GM19455 (cell line): ENCODE measurements around the gene MAD1L1.
"Not testable (repeated sequence)": the region's sequence is repeated elsewhere in the genome, so short reads cannot be mapped to it uniquely, and the experiment has no call there.

Source experiments
- ATAC-seq: cut with Tn5 transposase; IDR thresholded peaks from one replicate; pipeline ENCODE4 v1.9.1; 2021; ENCODE audit not compliant: unreplicated experiment

Gene MAD1L1

GRCh38 chr7:1831933-1832535 is 400.7 kb downstream of the MAD1L1 start:
- not testable (repeated sequence) for ATAC-seq

DNA sequence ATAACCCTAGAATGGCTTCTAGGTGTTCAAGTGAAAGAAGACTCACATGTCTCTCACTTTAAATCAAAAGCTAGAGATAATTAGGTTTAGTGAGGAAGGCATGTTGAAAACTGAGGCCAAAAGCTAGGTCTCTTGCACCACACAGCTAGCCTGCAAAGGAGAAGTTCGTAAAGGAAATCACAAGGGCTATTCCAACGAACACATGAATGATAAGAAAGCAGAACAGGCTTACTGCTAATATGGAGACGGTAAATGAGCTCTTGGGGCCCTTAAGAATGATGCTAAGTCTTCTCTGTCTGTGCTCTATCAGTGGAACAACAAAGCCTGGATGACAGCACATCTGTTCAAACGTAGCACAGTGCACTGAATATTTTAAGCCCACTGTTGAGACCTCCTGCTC is 401.3 kb downstream of the MAD1L1 start:
- ATAC-seq = not testable (repeated sequence)

DNA sequence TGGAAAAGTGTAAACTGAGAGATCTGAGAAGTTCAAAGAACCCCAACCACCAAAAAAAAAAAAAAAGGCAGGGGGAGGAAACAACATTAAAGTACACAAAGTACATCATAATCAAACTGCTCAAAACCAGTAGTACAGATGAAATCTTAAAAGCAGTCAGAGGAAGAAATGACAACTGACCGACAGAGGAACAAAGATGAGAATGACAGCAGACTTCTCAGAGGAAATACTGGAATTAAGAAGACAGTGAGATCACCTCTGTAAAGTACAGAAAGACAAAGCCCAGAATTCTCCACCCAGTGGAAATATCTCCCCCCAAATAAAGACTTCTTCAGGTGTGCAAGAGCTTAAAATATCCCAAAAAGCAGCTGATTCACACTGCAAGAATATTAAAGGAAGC is 403.1 kb downstream of the MAD1L1 start:
- not testable (repeated sequence) for ATAC-seq

GRCh38 chr7:1829111-1829510 is 403.6 kb downstream of the MAD1L1 start:
- ATAC-seq = no peak

- ATAC-seq = not testable (repeated sequence)
Measured at GRCh38 chr7:1828170-1828569, 404.6 kb downstream of the MAD1L1 start.

DNA sequence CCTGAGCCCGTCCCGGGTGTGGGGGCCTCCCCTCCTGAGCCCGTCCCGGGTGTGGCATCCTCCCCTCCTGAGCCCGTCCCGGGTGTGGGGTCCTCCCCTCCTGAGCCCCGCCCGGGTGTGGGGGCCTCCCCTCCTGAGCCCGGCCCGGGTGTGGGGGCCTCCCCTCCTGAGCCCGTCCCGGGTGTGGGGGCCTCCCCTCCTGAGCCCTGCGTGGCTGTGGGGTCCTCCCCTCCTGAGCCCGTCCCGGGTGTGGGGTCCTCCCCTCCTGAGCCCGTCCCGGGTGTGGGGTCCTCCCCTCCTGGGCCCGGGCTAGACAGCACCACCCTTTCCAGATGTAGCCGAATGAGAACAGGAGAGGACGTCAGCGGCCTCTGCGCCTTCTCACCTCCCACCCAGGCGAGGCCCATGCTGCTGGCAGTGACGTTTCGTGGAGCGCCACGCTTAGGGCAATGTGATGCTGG is 405.2 kb downstream of the MAD1L1 start:
- not testable (repeated sequence) for ATAC-seq

- not testable (repeated sequence) for ATAC-seq
Measured at GRCh38 chr7:1826931-1827330, 405.8 kb downstream of the MAD1L1 start.

GRCh38 chr7:1825897-1826741 is 406.6 kb downstream of the MAD1L1 start:
- no peak for ATAC-seq

GRCh38 chr7:1825647-1825896 is 407.2 kb downstream of the MAD1L1 start:
- not testable (repeated sequence) for ATAC-seq

- ATAC-seq = not testable (repeated sequence)
Measured at GRCh38 chr7:1824882-1825646, 407.7 kb downstream of the MAD1L1 start.

- ATAC-seq = not testable (repeated sequence)
Measured at GRCh38 chr7:1824151-1824881, 408.4 kb downstream of the MAD1L1 start.

DNA sequence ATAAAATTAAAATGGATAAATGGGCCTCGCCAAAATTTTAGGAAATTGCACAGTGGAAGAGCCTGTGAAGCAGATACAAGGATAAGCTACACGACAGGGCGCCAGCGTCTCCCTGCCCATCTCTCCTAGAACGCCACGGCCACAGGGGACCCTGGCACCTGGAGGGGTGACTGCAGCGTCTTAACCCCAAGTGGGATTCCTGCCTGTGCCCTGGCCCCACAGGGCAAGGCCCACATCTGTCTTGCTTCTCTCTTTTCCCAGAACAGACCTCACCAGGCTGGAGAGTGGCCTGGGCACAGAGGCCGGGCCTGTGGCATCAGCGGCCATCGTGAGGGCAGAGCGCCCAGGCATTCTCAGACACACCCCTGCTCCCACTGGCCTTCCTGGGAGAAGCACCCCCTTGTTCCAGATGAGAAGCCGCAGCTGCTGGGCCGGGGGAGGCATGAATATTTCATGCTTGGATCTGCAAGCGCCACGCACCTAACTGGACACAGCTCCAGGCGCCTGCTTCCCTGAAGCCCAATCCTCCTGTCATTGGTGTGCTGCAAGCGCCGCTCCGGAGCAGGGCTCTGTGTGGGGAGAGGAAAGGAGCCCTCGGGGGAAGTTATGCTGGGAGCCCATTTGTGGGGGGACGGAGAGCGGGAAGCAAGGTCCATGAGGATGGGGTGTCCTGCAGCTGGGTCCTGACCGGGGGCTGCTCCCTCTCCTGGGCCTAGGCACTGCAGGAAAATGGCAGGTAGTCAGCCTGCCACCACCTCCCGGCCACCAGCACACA is 409.2 kb downstream of the MAD1L1 start:
- no peak for ATAC-seq

GRCh38 chr7:1819259-1819841 is 413.4 kb downstream of the MAD1L1 start:
- ATAC-seq = no peak

DNA sequence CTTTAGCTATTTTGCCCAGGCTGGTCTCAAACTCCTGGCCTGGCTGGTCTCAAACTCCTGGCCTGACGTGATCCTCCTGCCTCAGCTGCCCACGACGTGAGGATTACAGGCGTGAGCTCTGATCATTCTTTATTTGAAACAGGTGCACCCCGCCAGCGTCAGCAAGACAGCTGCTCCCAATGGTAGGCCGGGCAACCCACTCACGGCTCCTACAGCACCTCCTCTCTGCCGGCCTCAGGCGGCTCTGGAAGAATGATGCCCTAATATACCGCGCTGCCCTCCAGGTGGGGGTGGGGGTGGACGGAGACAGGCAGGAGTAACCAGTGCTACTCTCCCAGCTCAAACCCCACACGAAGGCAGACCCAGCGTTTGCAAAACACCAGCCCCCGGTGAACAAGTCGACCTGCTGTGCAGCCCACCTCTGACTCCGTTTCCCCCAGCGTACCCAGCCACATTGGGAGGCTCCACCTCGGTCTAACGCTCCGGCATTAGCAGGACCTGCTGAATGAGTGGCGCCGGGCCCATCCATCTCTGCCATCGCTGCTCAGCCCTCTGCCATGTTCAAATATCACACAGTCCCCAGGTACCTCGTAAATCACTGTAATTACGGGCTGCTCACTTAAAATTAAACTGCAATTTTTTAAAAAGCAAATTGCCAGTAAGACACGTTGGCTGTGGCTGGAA is 414.0 kb downstream of the MAD1L1 start:
- no peak for ATAC-seq

- no peak for ATAC-seq
Measured at GRCh38 chr7:1817061-1817712, 415.6 kb downstream of the MAD1L1 start.

DNA sequence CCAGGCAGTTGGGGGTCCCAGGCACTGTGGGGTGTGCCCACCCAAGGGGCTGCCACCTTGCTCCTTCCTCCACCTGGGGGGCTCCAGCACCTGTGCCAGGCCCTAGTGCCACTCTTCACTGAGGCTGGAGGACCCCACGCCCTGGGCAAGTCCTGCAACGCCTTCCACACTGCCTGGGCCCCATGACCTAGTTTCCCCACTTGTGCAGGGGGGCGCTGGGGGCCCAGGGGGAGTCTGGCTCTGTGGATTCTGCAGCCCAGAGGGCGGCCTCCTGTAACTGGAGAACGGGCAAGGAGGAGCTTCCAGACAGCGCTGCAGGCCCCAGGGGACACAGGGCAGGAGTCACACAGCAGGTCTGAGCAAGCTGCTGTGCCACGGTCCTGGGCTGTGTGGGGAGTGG is 416.3 kb downstream of the MAD1L1 start:
- not testable (repeated sequence) for ATAC-seq

DNA sequence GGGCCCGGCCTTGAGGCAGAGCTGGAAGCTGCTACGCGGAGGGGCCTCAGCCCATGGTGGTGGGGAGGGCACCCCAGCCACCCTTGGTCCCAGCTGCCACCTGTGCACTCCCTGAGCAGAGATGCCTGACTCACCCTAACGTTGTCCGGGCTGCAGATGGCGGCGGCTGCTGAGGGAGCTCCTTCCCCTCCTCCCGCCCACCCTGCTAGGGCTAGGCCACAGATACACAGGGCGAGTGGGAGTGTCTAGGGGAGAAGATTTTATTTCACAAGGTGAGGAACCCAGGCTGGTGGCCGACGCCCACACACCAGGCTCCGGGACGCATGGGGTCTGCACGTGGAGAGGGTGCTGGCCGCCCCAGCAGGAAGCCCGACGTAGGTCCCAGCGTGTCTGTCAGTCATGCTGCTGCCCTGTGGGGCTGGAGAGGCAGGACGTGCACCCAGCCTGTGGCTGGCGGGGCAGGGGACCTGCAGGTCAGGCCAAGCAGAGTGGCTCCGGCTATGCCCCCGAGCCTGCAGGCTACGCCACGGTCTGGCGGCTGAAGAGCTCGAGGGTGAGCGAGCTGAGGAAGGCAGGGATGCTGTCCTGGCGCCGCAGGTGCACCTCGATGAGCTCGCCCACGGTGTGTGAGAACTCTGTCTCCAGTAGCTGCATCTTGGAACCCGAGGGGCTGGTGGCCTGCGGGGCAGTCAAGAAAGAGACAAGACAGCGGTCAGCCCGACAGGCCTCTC is 417.0 kb downstream of the MAD1L1 start:
- not testable (repeated sequence) for ATAC-seq

DNA sequence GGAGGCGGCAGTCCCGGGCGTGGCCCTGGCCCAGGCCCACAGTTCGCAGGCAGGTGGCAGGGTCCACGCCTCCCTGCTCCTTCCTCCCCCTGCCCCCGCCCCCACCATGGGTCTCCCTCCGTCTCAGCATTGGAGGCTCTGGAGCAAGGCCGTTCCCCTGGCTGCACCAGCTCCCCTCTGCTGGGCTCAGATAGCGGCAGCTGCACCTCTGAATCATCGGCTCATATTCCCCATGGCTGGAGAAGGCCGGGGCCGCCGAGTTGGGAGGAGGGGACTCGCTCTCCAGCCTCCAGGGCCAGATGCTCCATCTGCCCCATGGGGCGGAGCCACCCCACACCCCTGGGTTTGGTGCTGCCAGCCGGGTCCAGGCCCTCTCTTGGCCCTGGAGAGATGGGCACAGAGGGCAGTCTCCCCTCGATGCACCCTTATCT is 417.7 kb downstream of the MAD1L1 start:
- no peak for ATAC-seq
